ENCODE measurements around the gene DLST. TPM values are rescaled to one million over a fixed set of nuclear protein-coding genes. Genes with fewer than 3 reads are reported as not detected.

The DLST gene
- total RNA-seq, 1 donor from 2014 or later = 58.0 TPM

- no peak for DNase-seq
Observed at GRCh38 chr14:74942181-74942580, 60.5 kb downstream of the DLST start.

- no peak for DNase-seq
Observed at GRCh38 chr14:74942608-74943007, 60.9 kb downstream of the DLST start.

- DNase-seq = peak; percentile 68
Observed at GRCh38 chr14:74945261-74945851, 63.6 kb downstream of the DLST start.

GRCh38 chr14:74945852-74946658 is 64.3 kb downstream of the DLST start:
- DNase-seq = peak; percentile 86

- no peak for DNase-seq
Observed at GRCh38 chr14:74946659-74947281, 65.1 kb downstream of the DLST start.

GRCh38 chr14:74947353-74948227 is 65.9 kb downstream of the DLST start:
- DNase-seq = no peak

GRCh38 chr14:74948228-74949175 is 66.8 kb downstream of the DLST start:
- DNase-seq = no peak

- DNase-seq = no peak
Observed at GRCh38 chr14:74949191-74949601, 67.5 kb downstream of the DLST start.

- no peak for DNase-seq
Observed at GRCh38 chr14:74949859-74950573, 68.3 kb downstream of the DLST start.

- no peak for DNase-seq
Observed at GRCh38 chr14:74950795-74951442, 69.2 kb downstream of the DLST start.

GRCh38 chr14:74951443-74952179 is 69.9 kb downstream of the DLST start:
- no peak for DNase-seq

GRCh38 chr14:74952180-74952665 is 70.5 kb downstream of the DLST start:
- DNase-seq = no peak

GRCh38 chr14:74952697-74953484 is 71.2 kb downstream of the DLST start:
- no peak for DNase-seq

Other genes with a start within 250 kb of the DLST start
- 27.6 and 33.9 TPM in 2 replicates for gene AREL1, start 168.8 kb upstream of the DLST start, total RNA-seq
- 29.6 and 52.5 TPM in 2 replicates for gene FCF1, start 168.8 kb upstream of the DLST start, total RNA-seq
- 32.3 and 45.9 TPM in 2 replicates for gene YLPM1, start 118.6 kb upstream of the DLST start, total RNA-seq
- gene PROX2, start 5.8 kb upstream of the DLST start, total RNA-seq = not detected in 2 replicates
- gene RPS6KL1, start 41.3 kb downstream of the DLST start, total RNA-seq = 10.4 and 12.4 TPM in 2 replicates
- 126 and 252 TPM in 2 replicates for gene PGF, start 73.7 kb downstream of the DLST start, total RNA-seq
- 85.6 and 134 TPM in 2 replicates for gene EIF2B2, start 121.0 kb downstream of the DLST start, total RNA-seq
- gene MLH3, start 169.6 kb downstream of the DLST start, total RNA-seq = 17.7 and 18.7 TPM in 2 replicates
- gene ACYP1, start 182.1 kb downstream of the DLST start, total RNA-seq = 6.6 and 9.4 TPM in 2 replicates
- gene ZC2HC1C, start 187.7 kb downstream of the DLST start, total RNA-seq = 0.34 and 0.84 TPM in 2 replicates
- 49.9 and 62.4 TPM in 2 replicates for gene NEK9, start 245.1 kb downstream of the DLST start, total RNA-seq